Measurements from ENCODE around the gene TIMD4. TPM values are rescaled to one million over a fixed set of nuclear protein-coding genes. Genes with fewer than 3 reads are reported as not detected.
A peak's percentile ranks its signal among the peaks of the same experiment; 100 is the strongest.

The TIMD4 gene
- total and polyA plus RNA-seq, 2 experiments from 2014 or later, result not detected

- TF ChIP-seq REST (IDR thresholded peaks at IDR 0.05; ENCODE audit: unreplicated experiment) (no peak), JUNB (IDR thresholded peaks at IDR 0.05; ENCODE audit: unreplicated experiment) (no peak), CREB1 (CRISPR knock-in tag; IDR thresholded peaks at IDR 0.05; ENCODE audit: low read depth) (no peak), EZH2 (IDR thresholded peaks at IDR 0.05; ENCODE audit: low read depth, unreplicated experiment) (no peak), ZNF331 (CRISPR knock-in tag; IDR thresholded peaks at IDR 0.05; ENCODE audit: low read depth) (no peak)
These were observed 11.7 kb downstream of the TIMD4 start (continued) for GRCh38 chr5:156951359-156951758.

GRCh38 chr5:156950716-156951115, 12.3 kb downstream of the TIMD4 start:
- no peak for ATAC-seq
- Histone ChIP-seq H3K27ac (ENCODE audit: low read depth) (no peak overlapping the region), H3K9me2 (ENCODE audit: insufficient read depth) (no peaks in the 10 kb centered on the region), H3K79me2 (replicated peaks; ENCODE audit: insufficient read depth) (no peaks in the 10 kb centered on the region), H3K4me1 (ENCODE audit: insufficient read depth) (no peaks in the 10 kb centered on the region), H3K4me3 (no peak overlapping the region), H3K27me3 (ENCODE audit: insufficient read depth) (no peaks in the 10 kb centered on the region), H3K36me3 (ENCODE audit: insufficient read depth) (no peaks in the 10 kb centered on the region), H3K4me2 (no peak overlapping the region), H2AFZ (peak overlapping the region; percentile 48; the same call in 1 of the 2 replicates), H3F3A (replicated peaks; ENCODE audit: low read depth) (no peaks in the 10 kb centered on the region), H4K20me1 (replicated peaks; ENCODE audit: insufficient read depth) (no peaks in the 10 kb centered on the region)
- DNase-seq (ENCODE audit: low spot score), result no peak
- no peak overlapping the region for H3K27ac Mint-ChIP-seq
- H3K36me3 Mint-ChIP-seq (ENCODE audit: low read depth), result no peaks in the 10 kb centered on the region
- H3K4me3 Mint-ChIP-seq, result no peak overlapping the region
- H3K9me3 Mint-ChIP-seq, result no peaks in the 10 kb centered on the region; the same call in 2 of the 3 replicates
- no peaks in the 10 kb centered on the region for H3K4me1 Mint-ChIP-seq
- peaks cover 5% of the 10 kb centered on the region for H3K27me3 Mint-ChIP-seq (ENCODE audit: insufficient read depth, low read depth, poor library complexity)
- no peak for TF ChIP-seq REST (IDR thresholded peaks at IDR 0.05; ENCODE audit: unreplicated experiment)
- no peak for TF ChIP-seq ZNF462 (CRISPR knock-in tag; IDR thresholded peaks at IDR 0.05)
- TF ChIP-seq JUNB (IDR thresholded peaks at IDR 0.05; ENCODE audit: unreplicated experiment), result no peak
- no peak for TF ChIP-seq CREB1 (CRISPR knock-in tag; IDR thresholded peaks at IDR 0.05; ENCODE audit: low read depth)
- no peak for TF ChIP-seq EZH2 (IDR thresholded peaks at IDR 0.05; ENCODE audit: low read depth, unreplicated experiment)
- TF ChIP-seq ZNF114 (CRISPR knock-in tag; IDR thresholded peaks at IDR 0.05), result no peak
- no peak for TF ChIP-seq CTCF (conservative IDR thresholded peaks at IDR 0.05; ENCODE audit: low read depth in 2 of 2)
- TF ChIP-seq EZH2phosphoT487 (IDR thresholded peaks at IDR 0.05; ENCODE audit: unreplicated experiment), result no peak
